HG03520 (cell line): Measurements from ENCODE around the gene WIF1.

Experiments used
- ATAC-seq: cut with Tn5 transposase; IDR thresholded peaks from one replicate; pipeline ENCODE4 v1.9.1; 2021; ENCODE audit warnings: mild to moderate bottlenecking, moderate library complexity; ENCODE audit not compliant: unreplicated experiment

The WIF1 gene

GRCh38 chr12:65122703-65123102 is 1.6 kb upstream of the WIF1 start:
- no peak for ATAC-seq

GRCh38 chr12:65121956-65122469 is 908 bp upstream of the WIF1 start:
- no peak for ATAC-seq

GRCh38 chr12:65119063-65119462 is 2.0 kb downstream of the WIF1 start:
- ATAC-seq: no peak

- no peak for ATAC-seq
Measured at GRCh38 chr12:65113621-65114035, 7.5 kb downstream of the WIF1 start.

- no peak for ATAC-seq
Measured at GRCh38 chr12:65106948-65107347, 14.2 kb downstream of the WIF1 start.

GRCh38 chr12:65100140-65100539 is 21.0 kb downstream of the WIF1 start:
- no peak for ATAC-seq

GRCh38 chr12:65099182-65099581 is 21.9 kb downstream of the WIF1 start:
- ATAC-seq: no peak

- no peak for ATAC-seq
Measured at GRCh38 chr12:65098364-65098763, 22.7 kb downstream of the WIF1 start.

GRCh38 chr12:65094722-65095121 is 26.4 kb downstream of the WIF1 start:
- ATAC-seq: no peak

- no peak for ATAC-seq
Measured at GRCh38 chr12:65093606-65094005, 27.5 kb downstream of the WIF1 start.

GRCh38 chr12:65090461-65090860 is 30.6 kb downstream of the WIF1 start:
- ATAC-seq: no peak

GRCh38 chr12:65086236-65086635 is 34.9 kb downstream of the WIF1 start:
- ATAC-seq: no peak

GRCh38 chr12:65084579-65084978 is 36.5 kb downstream of the WIF1 start:
- ATAC-seq: no peak

- ATAC-seq: no peak
Measured at GRCh38 chr12:65083581-65083980, 37.5 kb downstream of the WIF1 start.

GRCh38 chr12:65082406-65082805 is 38.7 kb downstream of the WIF1 start:
- ATAC-seq: no peak

- no peak for ATAC-seq
Measured at GRCh38 chr12:65081496-65081895, 39.6 kb downstream of the WIF1 start.

GRCh38 chr12:65074932-65075331 is 46.2 kb downstream of the WIF1 start:
- no peak for ATAC-seq

- ATAC-seq: no peak
Measured at GRCh38 chr12:65069336-65069735, 51.8 kb downstream of the WIF1 start.

GRCh38 chr12:65067383-65067782 is 53.7 kb downstream of the WIF1 start:
- ATAC-seq: no peak

- ATAC-seq: no peak
Measured at GRCh38 chr12:65055859-65056258, 65.2 kb downstream of the WIF1 start.

- ATAC-seq: no peak
Measured at GRCh38 chr12:65051218-65051617, 69.9 kb downstream of the WIF1 start.

- ATAC-seq: no peak
Measured at GRCh38 chr12:65045269-65045668, 75.8 kb downstream of the WIF1 start.

GRCh38 chr12:65039301-65039700 is 81.8 kb downstream of the WIF1 start:
- no peak for ATAC-seq

- ATAC-seq: no peak
Measured at GRCh38 chr12:65025136-65025535, 96.0 kb downstream of the WIF1 start.
